Esophagus muscularis mucosa (tissue), 4 donors: Measurements from ENCODE around the gene LAPTM5.

Experiments used
- EP300 ChIP-seq: sonication (generic); formaldehyde crosslinking; IDR thresholded peaks from one replicate; pipeline ENCODE4 v1.6.1; 2017; ENCODE audit warnings: antibody characterized with exemption
- POLR2A ChIP-seq: fragments of 450-650 bp; IDR thresholded peaks from one replicate; pipeline ENCODE4 v1.6.1; 2017; ENCODE audit warnings: antibody characterized with exemption, moderate library complexity, mild to moderate bottlenecking, low read depth
- POLR2AphosphoS5 ChIP-seq, 2 donors: sonication (generic); formaldehyde crosslinking; IDR thresholded peaks; one replicate each; pipeline ENCODE4 v1.6.1; 2017; ENCODE audit warnings: antibody characterized with exemption in 2 of 2
- TF ChIP-seq, protein P1 (sequence below), 3 experiments: fragments of 200-600 bp in 2 of 3; fragments of 450-650 bp in 1 of 3; sonication (generic) in 2 of 3; IDR thresholded peaks; one replicate each; pipeline ENCODE4 v1.5.1; 2017 to 2019; ENCODE audit warnings: antibody characterized with exemption in 3 of 3, mild to moderate bottlenecking in 2 of 3, moderate library complexity in 1 of 3

- TF ChIP-seq, protein P1, sequence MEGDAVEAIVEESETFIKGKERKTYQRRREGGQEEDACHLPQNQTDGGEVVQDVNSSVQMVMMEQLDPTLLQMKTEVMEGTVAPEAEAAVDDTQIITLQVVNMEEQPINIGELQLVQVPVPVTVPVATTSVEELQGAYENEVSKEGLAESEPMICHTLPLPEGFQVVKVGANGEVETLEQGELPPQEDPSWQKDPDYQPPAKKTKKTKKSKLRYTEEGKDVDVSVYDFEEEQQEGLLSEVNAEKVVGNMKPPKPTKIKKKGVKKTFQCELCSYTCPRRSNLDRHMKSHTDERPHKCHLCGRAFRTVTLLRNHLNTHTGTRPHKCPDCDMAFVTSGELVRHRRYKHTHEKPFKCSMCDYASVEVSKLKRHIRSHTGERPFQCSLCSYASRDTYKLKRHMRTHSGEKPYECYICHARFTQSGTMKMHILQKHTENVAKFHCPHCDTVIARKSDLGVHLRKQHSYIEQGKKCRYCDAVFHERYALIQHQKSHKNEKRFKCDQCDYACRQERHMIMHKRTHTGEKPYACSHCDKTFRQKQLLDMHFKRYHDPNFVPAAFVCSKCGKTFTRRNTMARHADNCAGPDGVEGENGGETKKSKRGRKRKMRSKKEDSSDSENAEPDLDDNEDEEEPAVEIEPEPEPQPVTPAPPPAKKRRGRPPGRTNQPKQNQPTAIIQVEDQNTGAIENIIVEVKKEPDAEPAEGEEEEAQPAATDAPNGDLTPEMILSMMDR (IDR thresholded peaks at IDR 0.05) = no peak
- TF ChIP-seq POLR2A (no peak), POLR2AphosphoS5 (IDR thresholded peaks at IDR 0.05) (no peak), EP300 (no peak)
Observed at GRCh38 chr1:30729901-30730300, 27.7 kb downstream of the LAPTM5 start.
